BE2C (cell line): ENCODE measurements around the gene ACTA1.

Experiments used
- DNase-seq: peaks from one replicate; pipeline ENCODE4 v3.0.0-alpha.2; 2020
- H3K27me3 ChIP-seq: fragments of 250-450 bp; sonication (Bioruptor Pico); 2 replicates; pipeline ENCODE4 v1.5.1; 2020; ENCODE audit warnings: mild to moderate bottlenecking
- H3K36me3 ChIP-seq: fragments of 250-450 bp; sonication (Bioruptor Pico); 2 replicates; pipeline ENCODE4 v1.5.1; 2020; ENCODE audit warnings: mild to moderate bottlenecking
- H3K4me1 ChIP-seq: fragments of 250-450 bp; sonication (Bioruptor Pico); 2 replicates; pipeline ENCODE4 v1.5.1; 2020
- H3K4me3 ChIP-seq: 2 replicates; pipeline ENCODE4 v1.5.1; 2011; ENCODE audit warnings: low read depth, low read length
- H3K9me3 ChIP-seq: fragments of 250-450 bp; sonication (Bioruptor Pico); 2 replicates; pipeline ENCODE4 v1.5.1; 2020
- TF ChIP-seq, protein P1 (sequence below): IDR thresholded peaks from 2 replicates; pipeline ENCODE4 v1.5.1; 2012; ENCODE audit warnings: mild to moderate bottlenecking, low read depth, low read length

Gene ACTA1

DNA sequence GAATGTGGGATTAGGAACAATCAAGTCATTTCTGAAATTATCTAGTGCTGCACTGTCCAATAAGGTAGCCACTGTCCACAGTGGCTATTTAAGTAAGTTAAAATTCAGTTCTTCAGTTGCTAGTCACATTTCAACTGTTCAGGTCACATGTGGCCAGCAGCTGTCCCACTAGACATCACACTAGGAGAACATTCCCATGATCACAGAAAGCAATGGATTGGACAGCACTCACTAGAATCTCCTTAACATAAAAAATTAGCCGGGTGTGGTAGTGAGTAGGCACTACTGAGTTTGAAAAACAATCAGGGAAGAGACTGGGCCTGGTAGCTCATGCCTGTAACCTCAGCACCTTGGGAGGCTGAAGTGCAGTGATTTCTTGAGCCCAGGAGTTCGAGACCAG, 40.6 kb upstream of the ACTA1 start:
- no peaks in the 10 kb centered on the region for H3K4me1 ChIP-seq
- TF ChIP-seq, protein P1, sequence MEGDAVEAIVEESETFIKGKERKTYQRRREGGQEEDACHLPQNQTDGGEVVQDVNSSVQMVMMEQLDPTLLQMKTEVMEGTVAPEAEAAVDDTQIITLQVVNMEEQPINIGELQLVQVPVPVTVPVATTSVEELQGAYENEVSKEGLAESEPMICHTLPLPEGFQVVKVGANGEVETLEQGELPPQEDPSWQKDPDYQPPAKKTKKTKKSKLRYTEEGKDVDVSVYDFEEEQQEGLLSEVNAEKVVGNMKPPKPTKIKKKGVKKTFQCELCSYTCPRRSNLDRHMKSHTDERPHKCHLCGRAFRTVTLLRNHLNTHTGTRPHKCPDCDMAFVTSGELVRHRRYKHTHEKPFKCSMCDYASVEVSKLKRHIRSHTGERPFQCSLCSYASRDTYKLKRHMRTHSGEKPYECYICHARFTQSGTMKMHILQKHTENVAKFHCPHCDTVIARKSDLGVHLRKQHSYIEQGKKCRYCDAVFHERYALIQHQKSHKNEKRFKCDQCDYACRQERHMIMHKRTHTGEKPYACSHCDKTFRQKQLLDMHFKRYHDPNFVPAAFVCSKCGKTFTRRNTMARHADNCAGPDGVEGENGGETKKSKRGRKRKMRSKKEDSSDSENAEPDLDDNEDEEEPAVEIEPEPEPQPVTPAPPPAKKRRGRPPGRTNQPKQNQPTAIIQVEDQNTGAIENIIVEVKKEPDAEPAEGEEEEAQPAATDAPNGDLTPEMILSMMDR, result no peak
- no peak overlapping the region for H3K4me3 ChIP-seq
- no peaks in the 10 kb centered on the region for H3K27me3 ChIP-seq
- DNase-seq, result no peak
- no peaks in the 10 kb centered on the region for H3K9me3 ChIP-seq
- peaks cover 52% of the 10 kb centered on the region for H3K36me3 ChIP-seq

DNA sequence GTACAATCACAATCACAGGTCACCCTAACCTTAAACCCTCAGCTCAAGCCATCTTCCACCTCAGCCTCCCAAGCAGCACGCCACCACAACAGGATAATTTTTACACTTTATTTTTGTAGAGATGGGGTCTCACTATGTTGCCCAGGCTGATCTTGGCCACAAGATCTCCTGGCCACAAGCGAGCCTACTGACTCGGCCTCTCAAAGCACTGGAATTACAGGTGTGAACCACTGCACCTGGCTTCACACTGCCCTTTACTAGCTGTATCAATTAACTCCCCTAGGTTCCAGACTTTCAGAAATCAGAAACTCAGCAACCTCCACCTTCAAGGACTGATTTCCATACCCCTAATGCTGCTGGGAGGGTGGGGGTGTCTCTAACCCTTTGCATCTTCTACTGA, 37.3 kb upstream of the ACTA1 start:
- TF ChIP-seq, protein P1, result no peak
- Histone ChIP-seq H3K27me3 (no peaks in the 10 kb centered on the region), H3K36me3 (peaks cover 65% of the 10 kb centered on the region), H3K9me3 (no peaks in the 10 kb centered on the region), H3K4me1 (no peaks in the 10 kb centered on the region), H3K4me3 (no peak overlapping the region)
- no peak for DNase-seq

DNA sequence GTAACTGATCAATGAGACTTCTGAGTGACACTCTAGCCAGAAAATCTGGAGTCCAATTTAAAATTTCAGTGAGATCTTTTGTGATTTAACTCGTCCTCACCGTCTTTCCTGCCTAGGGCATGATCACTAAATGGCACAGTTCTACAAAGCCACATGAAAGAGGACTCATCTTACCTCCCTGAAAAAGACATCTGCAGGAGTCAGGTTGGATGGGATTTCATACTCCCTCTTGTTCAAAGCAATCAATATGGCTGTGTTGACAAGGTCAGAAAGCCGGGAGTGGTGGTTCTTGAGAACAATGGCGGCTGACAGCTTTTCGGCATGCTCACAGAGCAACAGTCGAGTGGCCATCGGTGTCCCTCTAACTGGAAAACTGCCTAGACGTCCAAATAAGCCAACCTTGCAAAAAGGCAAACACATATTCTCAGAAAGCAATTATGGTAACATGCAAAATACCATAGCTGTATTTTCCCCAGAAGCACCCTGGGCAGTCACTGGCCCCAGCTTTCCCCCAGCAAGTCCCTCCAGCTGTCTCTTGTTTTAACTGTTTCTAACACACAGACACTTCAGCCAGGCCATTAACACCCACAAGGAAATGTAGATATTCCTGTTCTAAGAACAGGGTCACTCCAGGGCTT, 36.6 kb upstream of the ACTA1 start:
- H3K4me1 ChIP-seq, result no peaks in the 10 kb centered on the region
- no peak overlapping the region for H3K4me3 ChIP-seq
- H3K27me3 ChIP-seq, result no peaks in the 10 kb centered on the region
- no peaks in the 10 kb centered on the region for H3K9me3 ChIP-seq
- no peak for DNase-seq
- peaks cover 65% of the 10 kb centered on the region for H3K36me3 ChIP-seq
- TF ChIP-seq, protein P1, result no peak

DNA sequence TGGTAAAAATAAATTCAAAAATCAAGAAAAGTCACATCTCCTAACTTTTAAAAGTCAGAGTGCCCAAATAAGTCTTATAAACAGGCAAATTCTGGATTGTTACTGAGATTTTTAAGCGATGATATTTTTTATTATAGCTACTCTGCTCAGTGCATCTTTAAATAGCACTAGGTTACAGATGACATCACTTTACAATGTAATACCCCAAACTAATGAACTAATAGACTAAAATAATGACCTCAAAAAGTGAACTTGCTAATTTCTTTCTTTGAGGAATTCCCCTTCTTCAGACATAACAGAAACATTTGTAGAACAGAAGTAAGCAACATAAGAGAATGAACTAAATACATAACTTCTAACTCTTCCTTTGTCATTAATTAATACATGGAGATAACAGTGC, 33.0 kb upstream of the ACTA1 start:
- Histone ChIP-seq H3K9me3 (no peaks in the 10 kb centered on the region), H3K27me3 (no peaks in the 10 kb centered on the region), H3K4me1 (no peaks in the 10 kb centered on the region), H3K4me3 (no peak overlapping the region), H3K36me3 (peaks cover 72% of the 10 kb centered on the region)
- DNase-seq, result no peak
- TF ChIP-seq, protein P1, result no peak

DNA sequence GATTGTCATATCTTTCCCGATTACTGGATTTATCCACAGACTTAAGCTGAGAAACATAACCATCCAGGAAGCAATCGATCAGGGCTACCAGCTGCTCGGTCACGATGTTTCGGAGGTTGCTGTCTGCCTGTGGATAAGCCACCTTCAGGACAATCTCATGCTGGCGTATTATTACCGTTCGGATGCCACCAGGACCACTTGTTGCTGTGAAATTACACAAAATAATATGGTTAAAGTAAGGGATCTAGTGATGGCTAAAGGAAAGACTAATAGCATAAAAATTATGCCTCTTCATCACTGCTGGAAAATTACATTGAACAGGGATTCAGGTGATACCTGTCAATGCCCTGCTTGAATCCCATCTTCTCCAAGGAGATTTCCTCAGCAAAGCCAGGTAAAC, 30.8 kb upstream of the ACTA1 start:
- DNase-seq, result no peak
- Histone ChIP-seq H3K4me3 (no peak overlapping the region), H3K9me3 (no peaks in the 10 kb centered on the region), H3K36me3 (peaks cover 80% of the 10 kb centered on the region), H3K4me1 (no peaks in the 10 kb centered on the region), H3K27me3 (no peaks in the 10 kb centered on the region)
- TF ChIP-seq, protein P1, result no peak

DNA sequence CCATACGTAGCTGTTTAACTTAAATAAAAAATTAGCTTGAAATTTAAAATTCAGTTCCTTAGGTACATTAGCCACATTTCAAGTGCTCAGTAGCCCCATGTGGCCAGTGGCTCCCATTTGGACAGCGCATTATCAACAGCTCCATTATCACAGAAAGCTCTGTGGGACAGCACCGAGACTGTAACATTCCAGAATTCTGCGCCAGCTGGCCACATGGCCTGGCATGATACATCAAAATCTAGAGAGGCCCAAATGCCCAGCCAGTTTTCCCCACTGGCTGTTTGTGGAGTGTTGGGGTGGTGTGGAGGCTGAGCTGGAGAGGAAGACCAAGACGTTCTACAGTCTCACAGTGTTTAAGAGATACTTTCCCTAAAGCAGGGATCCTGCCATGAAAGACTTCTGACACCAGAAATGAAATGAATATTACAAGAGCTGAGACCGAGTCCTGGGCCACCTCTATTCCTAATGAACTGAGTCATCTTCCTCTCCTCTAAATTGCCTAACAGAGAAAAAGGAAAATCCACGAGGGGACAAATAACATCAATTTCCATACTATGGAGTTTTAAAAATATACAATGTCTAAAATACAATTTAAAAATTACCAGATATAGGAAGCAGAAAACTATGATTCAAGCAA, 27.3 kb upstream of the ACTA1 start:
- DNase-seq, result no peak

More for the DNA sequence above, 27.3 kb upstream of the ACTA1 start:
- TF ChIP-seq, protein P1, result no peak
- H3K27me3 ChIP-seq, result no peaks in the 10 kb centered on the region
- no peak overlapping the region for H3K4me3 ChIP-seq
- H3K36me3 ChIP-seq, result peaks cover 64% of the 10 kb centered on the region
- no peaks in the 10 kb centered on the region for H3K9me3 ChIP-seq
- no peaks in the 10 kb centered on the region for H3K4me1 ChIP-seq
